HFFc6 (cell line): ENCODE data around the gene PRUNE1. TPM values are rescaled to one million over a fixed set of nuclear protein-coding genes. Genes with fewer than 3 reads are reported as not detected.

Experiments
- DNase-seq: peaks from one replicate; pipeline ENCODE4 v3.0.0-alpha.2; 2018
- H3K27ac Mint-ChIP-seq: 2 replicates; pipeline ENCODE4 v1.8.0; 2020; ENCODE audit warnings: mild to moderate bottlenecking, mixed read lengths
- H3K27me3 Mint-ChIP-seq: 2 replicates; pipeline ENCODE4 v1.8.0; 2021; ENCODE audit warnings: mild to moderate bottlenecking, moderate library complexity, mixed read lengths; ENCODE audit not compliant: insufficient read depth
- H3K36me3 Mint-ChIP-seq: 2 replicates; pipeline ENCODE4 v1.8.0; 2021; ENCODE audit warnings: low read depth, mixed read lengths
- H3K4me1 Mint-ChIP-seq: 2 replicates; pipeline ENCODE4 v1.8.0; 2020; ENCODE audit warnings: low read depth, mixed read lengths
- H3K4me3 Mint-ChIP-seq: 2 replicates; pipeline ENCODE4 v1.8.0; 2020; ENCODE audit warnings: mild to moderate bottlenecking, moderate library complexity, mixed read lengths
- H3K9me3 Mint-ChIP-seq: 2 replicates; pipeline ENCODE4 v1.8.0; 2020; ENCODE audit warnings: mild to moderate bottlenecking, mixed read lengths
- total RNA-seq, 6 experiments: library from RNA; stranded (reverse); fragmentation: NEBNext Ultra II Directional; extraction: Animal tissue kit (Norgen Biotek cat#: 25700); gene quantifications; 2 replicates in 1 of 6; 3 replicates in 5 of 6; pipeline ENCODE4 v1.2.3, GENCODE V29; 2021
- TF ChIP-seq, protein P1 (sequence below): fragments of 200-600 bp; sonication (generic); IDR thresholded peaks from 2 replicates; pipeline ENCODE4 v1.5.0; 2021; ENCODE audit warnings: antibody characterized with exemption, mild to moderate bottlenecking

Gene PRUNE1
- total RNA-seq, 6 experiments from 2014 or later = 6.6 to 10.0 (median 7.7) TPM

DNA sequence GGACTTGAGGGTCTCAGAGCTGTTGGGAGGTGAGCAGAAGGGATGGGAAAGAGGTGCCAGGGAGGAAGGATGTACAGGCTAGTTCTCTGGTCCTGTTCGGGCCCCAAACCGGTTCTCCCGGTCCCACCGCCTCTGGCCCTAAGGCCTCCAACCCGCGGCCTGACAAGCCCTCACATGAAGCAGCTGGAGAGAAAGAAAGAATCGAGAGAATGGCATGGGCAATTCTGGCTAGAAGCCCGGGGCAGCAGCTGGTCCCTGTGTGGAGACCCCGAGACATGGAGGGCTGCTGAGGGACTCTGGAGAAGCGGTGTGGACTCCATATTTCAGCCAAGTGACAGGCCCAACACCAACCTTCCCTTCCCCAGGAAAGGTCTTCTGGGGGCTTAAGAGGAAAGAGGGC lies 50.4 kb downstream of the PRUNE1 start:
- H3K4me3 Mint-ChIP-seq = peak overlapping the region; percentile 93
- TF ChIP-seq, protein P1, sequence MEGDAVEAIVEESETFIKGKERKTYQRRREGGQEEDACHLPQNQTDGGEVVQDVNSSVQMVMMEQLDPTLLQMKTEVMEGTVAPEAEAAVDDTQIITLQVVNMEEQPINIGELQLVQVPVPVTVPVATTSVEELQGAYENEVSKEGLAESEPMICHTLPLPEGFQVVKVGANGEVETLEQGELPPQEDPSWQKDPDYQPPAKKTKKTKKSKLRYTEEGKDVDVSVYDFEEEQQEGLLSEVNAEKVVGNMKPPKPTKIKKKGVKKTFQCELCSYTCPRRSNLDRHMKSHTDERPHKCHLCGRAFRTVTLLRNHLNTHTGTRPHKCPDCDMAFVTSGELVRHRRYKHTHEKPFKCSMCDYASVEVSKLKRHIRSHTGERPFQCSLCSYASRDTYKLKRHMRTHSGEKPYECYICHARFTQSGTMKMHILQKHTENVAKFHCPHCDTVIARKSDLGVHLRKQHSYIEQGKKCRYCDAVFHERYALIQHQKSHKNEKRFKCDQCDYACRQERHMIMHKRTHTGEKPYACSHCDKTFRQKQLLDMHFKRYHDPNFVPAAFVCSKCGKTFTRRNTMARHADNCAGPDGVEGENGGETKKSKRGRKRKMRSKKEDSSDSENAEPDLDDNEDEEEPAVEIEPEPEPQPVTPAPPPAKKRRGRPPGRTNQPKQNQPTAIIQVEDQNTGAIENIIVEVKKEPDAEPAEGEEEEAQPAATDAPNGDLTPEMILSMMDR = no peak
- DNase-seq = no peak
- H3K9me3 Mint-ChIP-seq = no peaks in the 10 kb centered on the region
- H3K27me3 Mint-ChIP-seq = peaks cover 6% of the 10 kb centered on the region
- peak overlapping the region; percentile 99 for H3K27ac Mint-ChIP-seq
- H3K4me1 Mint-ChIP-seq = peaks cover 64% of the 10 kb centered on the region
- peaks cover 48% of the 10 kb centered on the region for H3K36me3 Mint-ChIP-seq

DNA sequence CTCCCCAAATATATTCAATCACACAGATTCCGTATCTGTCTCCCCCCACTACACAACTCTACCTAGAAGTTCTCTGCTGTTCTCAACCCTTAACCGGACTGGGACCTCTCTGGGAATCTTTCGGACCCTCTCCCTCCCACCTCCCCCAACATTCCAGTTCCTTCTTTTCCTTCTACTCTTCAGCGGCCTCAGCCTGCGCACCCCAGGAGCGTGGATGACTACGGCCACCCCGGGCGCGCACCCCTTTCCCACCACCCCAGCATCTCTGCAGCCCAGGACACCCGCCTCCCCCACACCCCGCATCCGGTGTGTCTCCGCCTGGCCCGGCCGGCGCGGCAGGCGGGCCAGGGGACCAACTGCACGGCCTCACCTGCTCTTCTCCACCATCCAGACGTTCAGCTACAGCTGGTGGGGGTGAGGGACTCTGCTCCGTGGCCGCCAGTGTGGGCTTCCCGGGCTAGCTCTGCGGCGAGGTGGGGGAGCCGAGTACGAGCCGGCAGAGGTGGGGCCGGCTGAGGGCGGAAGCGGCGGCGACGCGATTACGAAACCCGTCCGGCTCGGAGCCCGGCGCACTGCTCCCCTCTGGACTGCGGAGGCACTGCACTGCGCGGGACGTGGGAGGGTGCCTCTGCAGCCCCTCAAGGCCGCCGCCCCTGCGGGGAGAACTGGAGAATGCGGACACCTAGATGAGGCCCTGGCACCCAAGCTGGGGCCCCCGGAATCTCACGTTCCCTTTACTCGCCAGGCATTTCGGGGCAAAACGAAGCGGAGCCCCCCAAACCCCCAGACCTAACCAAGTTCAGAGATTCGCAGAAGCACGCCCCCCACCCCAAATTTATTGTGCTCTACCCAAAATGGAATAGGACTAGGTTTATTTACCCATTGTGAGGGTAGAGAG lies 51.1 kb downstream of the PRUNE1 start, which contains the start of gene CDC42SE1:
Gene CDC42SE1, minus strand, starts transcription at position 514 of the 898 bp plus-strand sequence. CDS start 3,892 bp downstream, outside the sequence.
- Mint-ChIP-seq H3K27ac (peak within 1 kb of the TSS; percentile 99), H3K36me3 (peaks cover 44% of the 10 kb centered on the region), H3K9me3 (no peaks in the 10 kb centered on the region), H3K27me3 (peaks cover 6% of the 10 kb centered on the region), H3K4me1 (peaks cover 64% of the 10 kb centered on the region), H3K4me3 (peak within 1 kb of the TSS; percentile 93)
- TF ChIP-seq, protein P1 = peak; percentile 84
- peak; percentile 68 for DNase-seq

DNA sequence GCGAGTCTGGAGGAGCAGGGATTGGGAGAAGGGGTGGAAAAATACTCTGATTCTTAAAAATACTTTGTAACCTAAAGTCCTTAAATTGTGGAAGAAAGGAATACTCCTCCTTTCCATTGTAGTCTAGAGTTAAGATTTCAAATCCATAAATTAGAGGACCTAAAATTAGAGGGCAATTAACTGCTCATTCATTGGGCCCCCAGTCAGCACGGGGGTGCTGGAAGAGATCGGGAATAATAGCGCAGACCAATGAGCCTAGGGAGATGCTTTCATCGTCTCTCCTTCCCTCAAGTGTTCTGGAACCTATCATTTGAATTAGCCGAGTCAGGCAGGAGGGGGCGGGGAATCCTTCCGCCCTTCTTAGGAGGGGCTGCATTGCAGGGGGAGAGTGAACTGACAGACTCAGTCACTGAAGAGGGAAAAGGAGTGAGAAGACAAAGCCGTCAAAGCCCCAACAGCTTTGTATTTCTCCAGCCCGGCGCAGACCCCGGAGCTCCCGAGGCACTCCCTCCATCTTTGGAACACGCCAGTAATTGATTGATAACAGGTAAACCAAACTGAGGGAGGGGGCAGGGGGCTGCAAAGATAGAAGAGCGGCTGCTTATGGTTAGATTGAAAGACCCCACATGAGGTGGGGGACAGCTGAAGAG lies 51.9 kb downstream of the PRUNE1 start, which contains the start of gene MLLT11:
Gene MLLT11, plus strand, starts transcription at position 391 of the 650 bp plus-strand sequence. CDS start 6,828 bp downstream, outside the sequence.
- TF ChIP-seq, protein P1 = no peak
- peak within 1 kb of the TSS; percentile 93 for H3K4me3 Mint-ChIP-seq
- peak; percentile 43 for DNase-seq
- peaks cover 59% of the 10 kb centered on the region for H3K4me1 Mint-ChIP-seq
- peaks cover 36% of the 10 kb centered on the region for H3K36me3 Mint-ChIP-seq
- peak within 1 kb of the TSS; percentile 99 for H3K27ac Mint-ChIP-seq
- H3K27me3 Mint-ChIP-seq = peaks cover 6% of the 10 kb centered on the region
- no peaks in the 10 kb centered on the region for H3K9me3 Mint-ChIP-seq

DNA sequence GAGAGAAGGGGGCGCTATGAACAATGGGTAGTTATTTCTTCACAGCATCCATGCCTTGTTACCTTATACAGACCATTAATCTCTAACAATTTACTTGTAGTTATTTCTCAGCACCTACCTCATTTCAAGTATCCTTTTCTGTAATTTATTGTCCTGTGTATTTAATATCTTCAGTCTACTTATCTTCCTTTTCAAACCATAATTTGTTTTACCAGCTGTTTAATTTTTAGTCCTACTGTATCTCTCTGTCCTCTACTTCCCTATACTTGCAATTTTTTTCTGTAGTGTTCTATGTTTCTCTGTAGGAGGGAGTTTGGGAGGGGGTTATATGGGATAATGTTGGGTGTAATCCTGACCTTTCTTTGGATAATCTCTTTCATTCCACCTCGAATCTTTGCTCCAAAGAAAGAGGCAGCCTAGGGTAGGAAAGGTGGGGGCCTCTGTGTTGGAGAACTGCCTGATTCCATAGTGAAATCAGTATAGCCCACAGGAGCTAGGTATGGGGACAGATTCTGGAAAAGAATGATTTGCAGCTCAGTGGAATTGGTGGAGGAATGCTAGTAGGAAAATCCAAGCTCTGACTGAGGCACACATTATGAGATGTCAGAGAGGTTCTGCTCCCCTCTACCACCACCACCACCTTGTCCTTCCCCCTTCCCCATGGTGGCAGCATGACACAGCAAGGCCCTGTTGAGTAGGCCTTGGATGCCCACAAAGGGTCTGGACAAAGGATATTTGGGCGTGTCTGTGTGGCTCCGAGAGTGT lies 52.6 kb downstream of the PRUNE1 start:
- Mint-ChIP-seq H3K27ac (peak overlapping the region; percentile 99), H3K27me3 (peaks cover 5% of the 10 kb centered on the region; the same call in 1 of the 2 replicates), H3K4me1 (peaks cover 52% of the 10 kb centered on the region), H3K9me3 (no peaks in the 10 kb centered on the region), H3K4me3 (peak overlapping the region; percentile 93), H3K36me3 (peaks cover 34% of the 10 kb centered on the region)
- no peak for DNase-seq
- TF ChIP-seq, protein P1 = peak; percentile 24; the same call in 1 of the 2 replicates

DNA sequence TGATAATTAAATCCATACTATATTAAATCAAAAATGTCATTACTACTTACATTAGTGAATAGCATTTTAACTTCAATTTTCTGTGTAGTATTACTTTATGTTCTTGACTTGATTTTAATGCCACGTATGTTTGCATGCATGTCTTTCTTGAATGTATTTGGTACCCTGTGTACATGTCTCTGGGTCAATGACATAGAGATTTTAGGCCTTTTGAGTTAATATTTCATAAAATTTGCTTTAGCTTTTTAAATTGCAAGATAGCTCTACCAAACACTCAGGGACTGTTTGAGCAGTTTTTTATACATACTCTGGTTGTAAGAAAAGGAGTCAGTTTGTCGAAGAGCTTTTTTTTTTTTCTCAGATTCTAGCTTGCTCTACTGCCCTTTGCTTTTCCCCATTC lies 53.5 kb downstream of the PRUNE1 start:
- no peak for DNase-seq
- Mint-ChIP-seq H3K4me1 (peaks cover 43% of the 10 kb centered on the region), H3K27ac (peak overlapping the region; percentile 99)

More for the DNA sequence above, 53.5 kb downstream of the PRUNE1 start:
- Mint-ChIP-seq H3K9me3 (no peaks in the 10 kb centered on the region), H3K4me3 (peak overlapping the region; percentile 93), H3K27me3 (peaks cover 5% of the 10 kb centered on the region; the same call in 1 of the 2 replicates), H3K36me3 (peaks cover 33% of the 10 kb centered on the region)
- TF ChIP-seq, protein P1 = no peak
